Epidermal melanocyte (primary cell): ENCODE data around the gene PAX5.
"Not testable (repeated sequence)": the region's sequence is repeated elsewhere in the genome, so short reads cannot be mapped to it uniquely, and the experiment has no call there.

ENCODE experiments used
- DNase-seq: peaks from one replicate; pipeline ENCODE4 v3.0.0; 2011; ENCODE audit warnings: low spot score; ENCODE audit not compliant: insufficient read length

PAX5 gene

DNA sequence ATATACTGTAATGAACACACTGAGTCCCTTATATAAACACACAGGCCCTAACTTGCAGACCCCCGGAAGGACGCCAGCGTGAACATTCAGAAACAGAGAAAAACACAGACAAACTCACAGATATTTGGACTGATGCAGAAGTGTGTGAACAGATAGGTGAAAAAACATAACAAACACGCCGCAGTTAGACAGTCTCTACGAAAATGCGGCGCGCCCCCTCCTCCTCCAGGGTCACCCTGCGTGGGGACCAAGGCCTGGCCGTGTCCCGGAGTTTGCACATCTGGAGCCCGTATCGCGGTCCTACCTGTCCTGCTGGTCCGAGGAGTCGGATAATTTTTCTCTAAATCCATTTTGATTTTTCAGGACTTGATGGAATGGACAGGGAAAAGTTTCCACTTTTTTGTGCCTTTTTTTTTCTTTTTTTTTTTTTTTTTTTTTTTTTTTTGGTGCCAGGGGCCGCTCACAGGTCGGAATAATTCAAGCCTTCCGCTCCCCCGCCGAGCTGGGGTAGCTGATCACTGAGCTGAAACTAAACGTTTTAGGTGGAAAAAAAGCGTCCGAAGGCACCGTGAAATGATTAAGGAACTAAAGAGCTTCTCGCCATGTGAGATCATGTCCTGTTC, at the start of gene PAX5:
PAX5 (minus strand) TSS at position 587 of the 623 bp plus-strand sequence; CDS start at position 350, 237 bp downstream.
- DNase-seq, result no peak

GRCh38 chr9:37083654-37084053, 49.6 kb upstream of the PAX5 start:
- DNase-seq, result no peak

DNA sequence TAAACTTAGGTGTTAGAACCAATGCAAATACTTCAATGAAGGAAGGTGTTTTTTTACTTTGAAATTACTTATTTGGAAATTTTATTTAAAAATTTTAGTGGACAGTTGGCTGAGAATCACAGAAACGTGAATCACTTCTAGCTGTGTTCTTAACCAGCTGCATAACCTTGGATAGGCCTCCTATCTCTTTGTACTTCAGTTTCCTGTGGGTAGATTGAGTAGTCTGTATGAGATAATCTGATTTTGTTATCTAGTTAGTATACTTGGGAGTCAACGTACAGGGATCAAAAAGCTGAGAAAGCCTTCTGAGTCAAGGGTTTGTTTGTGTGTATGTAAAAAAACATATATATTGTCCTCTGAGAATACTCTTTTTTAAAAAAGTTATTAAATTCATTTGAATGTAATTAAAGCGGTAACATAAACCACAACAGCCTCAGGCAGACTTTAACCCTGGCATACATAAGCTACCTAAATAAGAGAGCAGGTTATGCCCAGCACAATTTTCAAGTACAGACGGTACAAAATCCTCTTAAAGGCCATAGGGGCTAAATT, 48.2 kb upstream of the PAX5 start:
- DNase-seq, result no peak

DNA sequence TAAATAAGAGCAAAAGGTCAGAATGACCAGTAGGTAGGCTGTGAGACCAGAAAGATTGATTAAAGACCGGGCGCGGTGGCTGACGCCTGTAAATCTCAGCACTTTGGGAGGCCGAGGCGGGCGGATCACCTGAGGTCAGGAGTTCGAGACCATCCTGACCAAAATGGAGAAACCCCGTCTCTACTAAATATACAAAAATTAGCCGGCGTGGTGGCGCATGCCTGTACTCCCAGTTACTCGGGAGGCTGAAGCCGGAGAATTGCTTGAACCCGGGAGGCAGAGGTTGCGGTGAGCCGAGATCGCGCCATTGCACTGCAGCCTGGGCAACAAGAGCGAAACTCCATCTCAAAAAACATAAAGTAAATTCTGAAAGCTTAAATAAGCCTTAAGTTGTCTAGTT, 47.4 kb upstream of the PAX5 start:
- DNase-seq, result not testable (repeated sequence)

- DNase-seq, result not testable (repeated sequence)
Observed at GRCh38 chr9:37080165-37080628, 46.1 kb upstream of the PAX5 start.

GRCh38 chr9:37079370-37080164, 45.5 kb upstream of the PAX5 start:
- peak; percentile 73 for DNase-seq

DNA sequence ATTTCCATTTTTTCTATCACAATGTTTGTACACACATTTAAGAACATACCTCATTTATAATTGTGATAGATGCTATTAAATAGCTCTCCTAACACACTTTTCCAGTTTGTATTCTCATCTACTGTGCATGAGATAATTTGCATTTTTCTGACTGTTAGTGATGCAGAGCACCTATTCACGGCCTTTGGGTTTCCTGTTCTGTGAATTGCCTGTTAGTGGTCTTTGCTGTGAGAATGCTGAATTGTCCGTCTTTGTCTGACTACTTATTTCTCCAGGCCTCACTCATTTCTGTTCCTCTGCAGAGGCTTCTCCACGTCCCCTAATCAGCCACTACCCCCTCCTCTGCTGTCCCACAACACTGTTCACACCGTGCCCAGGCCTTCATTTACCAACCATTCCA, 40.7 kb upstream of the PAX5 start:
- not testable (repeated sequence) for DNase-seq

- DNase-seq, result no peak
Observed at GRCh38 chr9:37066139-37066725, 32.2 kb upstream of the PAX5 start.

GRCh38 chr9:37062336-37062735, 28.3 kb upstream of the PAX5 start:
- no peak for DNase-seq

- DNase-seq, result no peak
Observed at GRCh38 chr9:37061768-37062167, 27.7 kb upstream of the PAX5 start.

GRCh38 chr9:37060833-37061232, 26.8 kb upstream of the PAX5 start:
- no peak for DNase-seq

GRCh38 chr9:37056046-37056920, 22.2 kb upstream of the PAX5 start:
- DNase-seq, result no peak

GRCh38 chr9:37054363-37054720, 20.3 kb upstream of the PAX5 start:
- not testable (repeated sequence) for DNase-seq

DNA sequence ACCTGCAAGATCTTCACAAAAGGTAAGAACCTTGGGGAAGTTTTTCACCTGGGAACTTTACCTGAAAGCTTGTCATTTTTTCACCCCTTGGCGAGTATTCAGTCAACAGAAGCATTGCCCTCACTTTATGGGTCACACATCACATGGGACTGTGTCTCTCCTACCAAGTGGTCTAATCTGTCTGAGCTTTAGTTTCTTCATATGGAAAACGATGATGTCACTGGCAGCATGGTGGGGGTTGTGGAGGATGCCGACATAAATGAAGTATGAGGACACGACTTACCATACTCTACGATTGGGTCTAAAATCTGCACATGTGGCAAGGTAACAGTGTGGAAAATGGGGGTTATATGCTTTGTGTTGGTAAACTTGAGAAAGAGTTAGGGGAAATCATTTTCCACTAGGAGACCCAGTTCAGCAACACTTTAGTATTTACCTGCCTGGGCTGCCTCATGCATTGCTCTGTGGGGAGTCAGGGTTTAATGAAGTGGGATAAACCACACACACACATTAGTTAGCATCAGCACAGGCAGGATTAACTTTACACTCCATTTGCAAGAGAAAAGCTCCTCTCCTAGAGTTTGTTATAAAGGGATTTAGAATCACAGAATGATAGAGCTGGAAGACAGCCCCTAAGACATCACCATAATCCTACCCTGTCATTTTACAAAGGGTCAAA, 19.8 kb upstream of the PAX5 start:
- no peak for DNase-seq

DNA sequence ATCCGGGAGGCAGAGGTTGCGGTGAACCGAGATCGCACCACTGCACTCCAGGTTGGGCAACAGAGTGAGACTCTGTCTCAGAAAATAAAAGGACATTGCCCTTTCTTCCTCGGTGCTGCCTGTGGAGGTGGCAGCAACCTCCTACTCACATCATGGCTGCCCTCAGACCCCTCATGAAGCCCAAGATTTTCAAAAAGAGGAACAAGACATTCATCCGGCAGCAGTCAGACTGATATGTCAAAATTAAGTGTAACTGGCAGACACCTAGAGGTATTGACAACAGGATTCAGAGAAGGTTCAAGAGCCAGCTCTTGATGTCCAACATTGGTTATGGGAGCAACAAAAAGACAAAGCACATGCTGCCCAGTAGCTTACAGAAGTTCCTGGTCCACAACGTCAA, 12.6 kb upstream of the PAX5 start:
- no peak for DNase-seq

GRCh38 chr9:37042421-37042820, 8.4 kb upstream of the PAX5 start:
- no peak for DNase-seq

GRCh38 chr9:37040508-37041127, 6.5 kb upstream of the PAX5 start:
- no peak for DNase-seq

DNA sequence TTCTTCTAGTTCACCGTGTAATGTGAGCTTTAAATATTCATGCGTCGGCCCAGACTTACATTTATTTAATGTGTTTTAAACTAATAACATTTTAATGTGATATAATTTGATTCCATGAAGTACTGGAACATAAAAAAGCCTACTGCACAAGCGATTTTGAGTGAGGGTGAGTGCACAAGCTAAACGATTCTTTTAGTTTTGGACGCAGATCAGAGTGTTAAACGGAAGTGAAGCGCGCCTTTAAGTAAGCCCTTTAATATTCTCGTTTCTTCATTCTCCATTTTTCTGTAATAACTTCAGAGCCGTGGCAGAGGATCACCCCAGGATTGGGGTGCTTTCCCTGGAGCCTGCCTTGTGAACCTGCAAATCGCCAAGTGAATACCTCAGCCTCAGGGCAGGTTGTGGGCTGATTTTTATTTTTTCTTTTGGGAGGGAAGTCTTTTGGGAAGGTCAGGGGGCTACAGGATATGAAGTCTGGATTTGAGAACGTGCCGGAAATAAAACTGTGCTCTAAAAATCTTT, 4.9 kb upstream of the PAX5 start:
- no peak for DNase-seq

DNA sequence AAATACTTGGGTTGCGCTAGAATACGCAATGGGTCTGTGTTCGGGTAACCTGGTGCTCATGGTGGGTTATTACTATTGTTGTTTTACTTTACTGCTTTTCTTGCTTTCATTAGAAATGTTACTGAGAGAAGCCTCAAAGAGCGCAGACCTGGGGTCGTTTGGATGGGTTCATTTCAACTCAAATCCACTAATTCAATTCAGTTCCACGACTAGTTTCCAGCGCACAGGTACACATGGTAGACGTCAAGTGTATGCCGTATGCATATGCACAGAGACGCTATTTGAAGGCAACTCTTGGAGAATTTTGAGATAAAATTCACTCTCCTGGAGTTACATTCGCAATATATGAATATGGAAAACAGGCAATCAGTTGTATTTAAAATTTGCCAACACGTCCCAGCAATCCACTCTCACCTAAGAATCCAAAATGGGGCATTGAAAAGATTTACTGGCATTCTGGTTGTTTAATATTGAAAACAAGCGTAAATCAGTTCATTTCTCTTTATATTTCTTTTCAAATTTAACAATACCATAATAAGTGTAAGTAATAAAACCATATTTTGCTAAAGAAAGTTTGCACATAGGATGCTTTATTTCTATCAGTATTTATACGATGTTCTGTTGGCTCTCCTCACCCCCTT, 4.4 kb upstream of the PAX5 start:
- DNase-seq, result no peak
